ENCODE results near the gene EDA.

DNA sequence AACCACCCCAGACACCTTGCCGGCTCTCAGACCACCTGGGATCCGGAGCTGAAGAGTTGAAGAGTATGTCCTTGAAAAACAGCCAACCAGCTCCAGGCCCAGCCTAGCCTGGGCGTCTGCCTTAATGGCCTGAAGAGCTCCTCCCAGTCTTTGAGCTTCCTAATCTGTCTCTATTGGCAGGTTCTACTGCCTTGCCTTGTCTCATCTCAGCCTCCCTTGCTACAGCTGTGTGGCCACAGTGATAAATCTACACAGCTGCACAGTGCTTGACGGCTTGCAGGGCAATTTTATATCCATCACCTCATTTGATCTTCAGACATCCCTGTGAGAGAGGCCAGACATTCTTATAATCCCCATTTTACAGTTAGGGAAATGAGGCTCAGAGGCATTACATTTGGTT is 413.9 kb downstream of the EDA start:
- TF ChIP-seq, protein P1, sequence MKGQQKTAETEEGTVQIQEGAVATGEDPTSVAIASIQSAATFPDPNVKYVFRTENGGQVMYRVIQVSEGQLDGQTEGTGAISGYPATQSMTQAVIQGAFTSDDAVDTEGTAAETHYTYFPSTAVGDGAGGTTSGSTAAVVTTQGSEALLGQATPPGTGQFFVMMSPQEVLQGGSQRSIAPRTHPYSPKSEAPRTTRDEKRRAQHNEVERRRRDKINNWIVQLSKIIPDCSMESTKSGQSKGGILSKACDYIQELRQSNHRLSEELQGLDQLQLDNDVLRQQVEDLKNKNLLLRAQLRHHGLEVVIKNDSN (IDR thresholded peaks at IDR 0.05): no peak
- no peak for TF ChIP-seq CREB1 (IDR thresholded peaks at IDR 0.05; ENCODE audit: low read depth)
- TF ChIP-seq MAX (IDR thresholded peaks at IDR 0.05): no peak
- TF ChIP-seq EGR1 (IDR thresholded peaks at IDR 0.05): no peak
- no peak for TF ChIP-seq EP300 (IDR thresholded peaks at IDR 0.05; ENCODE audit: borderline replicate concordance)
- no peak for TF ChIP-seq FOXM1 (IDR thresholded peaks at IDR 0.05; ENCODE audit: borderline replicate concordance, low read depth)
- TF ChIP-seq CEBPB (IDR thresholded peaks at IDR 0.05): no peak
- TF ChIP-seq YY1 (IDR thresholded peaks at IDR 0.05; ENCODE audit: low read depth): no peak
- TF ChIP-seq TAF1 (IDR thresholded peaks at IDR 0.05; ENCODE audit: low read depth): no peak
- no peak for TF ChIP-seq TCF12 (IDR thresholded peaks at IDR 0.05; ENCODE audit: low read depth)
- TF ChIP-seq RAD21 (IDR thresholded peaks at IDR 0.05; ENCODE audit: low read depth): no peak
- TF ChIP-seq, protein P2, sequence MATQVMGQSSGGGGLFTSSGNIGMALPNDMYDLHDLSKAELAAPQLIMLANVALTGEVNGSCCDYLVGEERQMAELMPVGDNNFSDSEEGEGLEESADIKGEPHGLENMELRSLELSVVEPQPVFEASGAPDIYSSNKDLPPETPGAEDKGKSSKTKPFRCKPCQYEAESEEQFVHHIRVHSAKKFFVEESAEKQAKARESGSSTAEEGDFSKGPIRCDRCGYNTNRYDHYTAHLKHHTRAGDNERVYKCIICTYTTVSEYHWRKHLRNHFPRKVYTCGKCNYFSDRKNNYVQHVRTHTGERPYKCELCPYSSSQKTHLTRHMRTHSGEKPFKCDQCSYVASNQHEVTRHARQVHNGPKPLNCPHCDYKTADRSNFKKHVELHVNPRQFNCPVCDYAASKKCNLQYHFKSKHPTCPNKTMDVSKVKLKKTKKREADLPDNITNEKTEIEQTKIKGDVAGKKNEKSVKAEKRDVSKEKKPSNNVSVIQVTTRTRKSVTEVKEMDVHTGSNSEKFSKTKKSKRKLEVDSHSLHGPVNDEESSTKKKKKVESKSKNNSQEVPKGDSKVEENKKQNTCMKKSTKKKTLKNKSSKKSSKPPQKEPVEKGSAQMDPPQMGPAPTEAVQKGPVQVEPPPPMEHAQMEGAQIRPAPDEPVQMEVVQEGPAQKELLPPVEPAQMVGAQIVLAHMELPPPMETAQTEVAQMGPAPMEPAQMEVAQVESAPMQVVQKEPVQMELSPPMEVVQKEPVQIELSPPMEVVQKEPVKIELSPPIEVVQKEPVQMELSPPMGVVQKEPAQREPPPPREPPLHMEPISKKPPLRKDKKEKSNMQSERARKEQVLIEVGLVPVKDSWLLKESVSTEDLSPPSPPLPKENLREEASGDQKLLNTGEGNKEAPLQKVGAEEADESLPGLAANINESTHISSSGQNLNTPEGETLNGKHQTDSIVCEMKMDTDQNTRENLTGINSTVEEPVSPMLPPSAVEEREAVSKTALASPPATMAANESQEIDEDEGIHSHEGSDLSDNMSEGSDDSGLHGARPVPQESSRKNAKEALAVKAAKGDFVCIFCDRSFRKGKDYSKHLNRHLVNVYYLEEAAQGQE (IDR thresholded peaks at IDR 0.05; ENCODE audit: low read depth): no peak
- no peak for TF ChIP-seq ZBTB7A (IDR thresholded peaks at IDR 0.05; ENCODE audit: low read depth)
